ENCODE data around the gene USP53. TPM values are rescaled to one million over a fixed set of nuclear protein-coding genes. Genes with fewer than 3 reads are reported as not detected.

The USP53 gene
- total RNA-seq, 1 donor from 2014 or later, result 26.6 TPM

DNA sequence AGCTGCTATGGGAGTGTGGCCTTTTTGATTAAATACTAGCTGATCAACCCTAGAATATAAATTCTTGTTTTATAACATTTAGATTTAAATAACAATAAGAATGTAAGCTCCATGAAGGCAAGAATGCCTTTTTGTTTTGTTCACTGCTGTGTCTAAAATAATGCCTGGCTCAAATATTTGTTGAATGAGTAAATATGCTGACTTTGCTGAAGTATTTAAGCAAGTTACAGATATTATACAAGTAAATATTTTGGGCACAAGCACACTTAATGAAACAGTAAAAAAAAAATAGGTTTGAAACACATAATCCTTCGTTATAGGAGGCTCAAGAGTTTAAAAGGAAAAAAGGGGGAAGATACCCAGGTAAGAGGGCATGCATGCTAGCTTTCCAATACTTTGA, 85.3 kb downstream of the USP53 start:
- FAIRE-seq, result no peak
- H3K36me3 ChIP-seq (ENCODE audit: control insufficient read depth, insufficient read depth, low read length), result peaks cover 1% of the 10 kb centered on the region
- no peak overlapping the region for H3K4me3 ChIP-seq (ENCODE audit: low read depth, low read length)
- no peak for DNase-seq (ENCODE audit: low read depth)
- no peaks in the 10 kb centered on the region for H3K27me3 ChIP-seq (ENCODE audit: control insufficient read depth, insufficient read depth, low read length)
- TF ChIP-seq CTCF (IDR thresholded peaks at IDR 0.05; ENCODE audit: insufficient read depth, low read length, severe bottlenecking), result no peak

DNA sequence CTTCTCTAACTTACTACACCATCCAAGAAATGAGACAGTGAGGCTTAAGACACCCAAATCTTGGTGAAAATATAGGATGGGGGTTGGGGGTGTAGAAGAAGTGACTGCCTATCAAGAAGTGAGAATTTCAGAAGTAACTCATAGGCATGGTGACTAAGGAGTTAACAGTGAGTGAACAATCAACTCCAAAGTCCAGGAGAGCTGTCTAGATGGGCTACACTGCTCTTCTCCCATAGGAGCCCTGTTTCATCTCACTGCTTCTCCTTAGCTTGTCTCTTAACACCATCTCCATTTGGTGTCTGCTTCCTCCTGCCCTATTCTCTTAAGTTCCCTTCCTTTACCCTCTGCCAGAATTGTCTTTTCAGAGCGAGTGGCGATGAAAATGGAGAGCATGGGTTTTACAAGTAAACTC, 86.8 kb downstream of the USP53 start:
- no peak for TF ChIP-seq CTCF (IDR thresholded peaks at IDR 0.05; ENCODE audit: insufficient read depth, low read length, severe bottlenecking)
- H3K27me3 ChIP-seq (ENCODE audit: control insufficient read depth, insufficient read depth, low read length), result no peaks in the 10 kb centered on the region
- FAIRE-seq (no peak), DNase-seq (ENCODE audit: low read depth) (peak; percentile 39)
- H3K4me3 ChIP-seq (ENCODE audit: low read depth, low read length), result peak overlapping the region; percentile 62
- peaks cover 1% of the 10 kb centered on the region for H3K36me3 ChIP-seq (ENCODE audit: control insufficient read depth, insufficient read depth, low read length)

DNA sequence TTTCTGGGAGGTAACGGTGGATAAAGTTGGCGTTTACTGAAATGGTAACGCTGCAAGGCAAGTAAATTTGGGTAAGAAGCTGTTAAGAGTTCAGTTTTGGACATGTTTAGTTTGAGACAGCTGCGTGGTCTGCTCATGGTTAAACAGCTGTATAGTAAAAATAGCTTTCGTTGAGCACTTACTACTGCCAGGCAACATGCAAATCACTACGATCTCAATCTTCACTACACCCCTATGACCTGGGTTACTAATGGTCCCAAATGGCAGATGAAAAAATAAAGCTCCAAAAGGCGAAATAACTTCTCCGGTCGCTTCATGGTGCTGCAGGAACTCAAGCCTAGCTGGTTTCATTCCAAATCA, 87.2 kb downstream of the USP53 start:
- TF ChIP-seq CTCF (IDR thresholded peaks at IDR 0.05; ENCODE audit: insufficient read depth, low read length, severe bottlenecking), result no peak
- no peak for FAIRE-seq

DNA sequence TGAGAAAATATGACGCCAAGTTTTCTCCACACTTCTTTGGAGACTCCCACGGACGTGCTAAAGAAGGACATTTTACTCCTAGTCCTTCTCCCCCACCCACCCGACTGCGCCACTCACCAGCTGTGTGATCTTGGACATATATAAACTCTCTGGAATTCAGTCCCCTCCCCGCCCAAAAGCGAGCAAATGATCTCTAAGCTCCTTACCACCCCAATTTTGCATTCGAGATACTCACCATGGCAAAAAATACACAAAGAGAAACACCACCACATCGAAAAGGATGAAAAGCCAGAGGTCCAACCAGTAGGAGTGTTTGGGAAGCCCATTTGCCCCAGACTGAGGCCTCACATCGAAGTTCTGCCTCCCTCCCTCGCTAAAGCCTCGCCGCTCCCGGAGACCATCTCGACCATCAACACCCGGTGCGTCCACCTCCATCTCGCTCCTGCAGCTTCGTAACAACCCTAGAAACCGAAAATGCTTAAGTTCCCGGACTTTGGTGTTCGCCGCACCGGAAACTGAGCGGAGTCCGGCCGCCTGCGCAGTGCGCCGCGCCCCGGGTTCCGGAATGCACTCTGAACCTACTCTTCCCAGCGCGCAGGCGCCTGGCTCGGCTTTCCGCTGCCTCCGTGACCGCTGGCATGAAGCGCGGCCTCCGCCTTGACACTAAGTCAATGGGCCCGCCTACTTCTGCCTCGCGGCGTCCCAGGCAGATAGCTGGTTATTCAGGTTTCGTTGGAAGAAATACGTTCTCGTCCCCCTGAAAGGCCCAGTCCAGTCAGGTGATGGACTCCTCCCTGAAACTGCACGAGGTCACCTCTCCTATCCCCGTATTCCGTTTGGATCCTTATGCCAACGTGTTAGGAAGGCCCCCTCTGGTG, 87.8 kb downstream of the USP53 start:
- H3K27me3 ChIP-seq (ENCODE audit: control insufficient read depth, insufficient read depth, low read length), result no peaks in the 10 kb centered on the region
- peak overlapping the region; percentile 62 for H3K4me3 ChIP-seq (ENCODE audit: low read depth, low read length)
- H3K36me3 ChIP-seq (ENCODE audit: control insufficient read depth, insufficient read depth, low read length), result peaks cover 1% of the 10 kb centered on the region
- no peak for TF ChIP-seq CTCF (IDR thresholded peaks at IDR 0.05; ENCODE audit: insufficient read depth, low read length, severe bottlenecking)
- peak; percentile 96 for DNase-seq (ENCODE audit: low read depth)
- FAIRE-seq, result no peak

More for the DNA sequence above, 87.2 kb downstream of the USP53 start:
- Histone ChIP-seq H3K36me3 (ENCODE audit: control insufficient read depth, insufficient read depth, low read length) (peaks cover 1% of the 10 kb centered on the region), H3K4me3 (ENCODE audit: low read depth, low read length) (peak overlapping the region; percentile 62), H3K27me3 (ENCODE audit: control insufficient read depth, insufficient read depth, low read length) (no peaks in the 10 kb centered on the region)
- no peak for DNase-seq (ENCODE audit: low read depth)

DNA sequence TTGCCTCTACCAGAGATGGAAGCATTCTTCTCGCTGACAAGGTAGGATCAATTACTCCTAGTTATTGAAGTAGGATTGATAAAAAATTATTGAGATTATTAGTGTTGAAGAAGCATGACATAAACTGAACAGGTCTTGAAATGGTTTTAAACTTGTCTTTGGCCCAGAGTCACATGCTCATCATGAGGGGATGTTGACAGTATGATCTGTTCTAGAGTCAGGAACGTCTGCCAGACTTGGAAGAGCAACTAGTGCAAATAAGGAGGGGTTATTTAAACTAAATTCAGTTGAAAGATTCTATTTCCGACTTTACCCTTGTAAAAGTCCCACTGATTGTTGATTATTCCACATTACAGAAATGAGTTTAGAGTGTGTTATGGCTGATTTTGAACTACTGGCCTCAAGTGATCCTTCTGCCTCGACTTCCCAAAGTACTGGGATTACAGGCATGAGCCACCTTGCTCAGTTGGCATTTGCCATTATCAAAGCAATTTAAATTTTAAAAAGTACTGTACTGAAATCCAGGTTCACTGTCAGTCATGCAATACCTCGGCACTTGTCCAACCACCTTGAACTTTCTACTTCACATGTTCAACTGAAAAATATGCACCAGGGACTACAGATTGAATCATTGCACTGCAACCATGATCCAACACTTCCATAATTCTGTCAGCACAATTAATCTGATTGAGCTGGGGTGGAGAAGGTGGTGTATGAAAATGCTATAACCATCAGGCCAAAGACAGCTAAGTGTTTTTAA, 89.7 kb downstream of the USP53 start:
- Histone ChIP-seq H3K36me3 (ENCODE audit: control insufficient read depth, insufficient read depth, low read length) (no peaks in the 10 kb centered on the region), H3K4me3 (ENCODE audit: low read depth, low read length) (no peak overlapping the region), H3K27me3 (ENCODE audit: control insufficient read depth, insufficient read depth, low read length) (no peaks in the 10 kb centered on the region)
- no peak for TF ChIP-seq CTCF (IDR thresholded peaks at IDR 0.05; ENCODE audit: insufficient read depth, low read length, severe bottlenecking)
- FAIRE-seq (no peak), DNase-seq (ENCODE audit: low read depth) (no peak)

All from bronchial epithelial cell (primary cell).